SK-N-SH (cell line): Measurements from ENCODE around the gene PLCL2. TPM values are rescaled to one million over a fixed set of nuclear protein-coding genes. Genes with fewer than 3 reads are reported as not detected.

ENCODE experiments used
- CTCF ChIA-PET: fragments of 300-600, 350-600 bp; formaldehyde crosslinking; extraction: SDS; loops from one replicate; lab custom pipeline; 2021; lab: Yijun Ruan, JAX
- POLR2A ChIA-PET: fragments of 350-600 bp; sonication (Branson Sonifier 250); formaldehyde crosslinking; extraction: SDS; loops from one replicate; lab custom pipeline; 2020; ENCODE audit warnings: antibody characterized with exemption, inconsistent platforms; lab: Yijun Ruan, JAX
- DNase-seq: peaks from one replicate; pipeline ENCODE4 v3.0.0; 2012
- H2AFZ ChIP-seq: fragments of 200-600 bp; sonication (generic); 2 replicates; pipeline ENCODE4 v1.8.1; 2016; ENCODE audit warnings: antibody characterized with exemption, mild to moderate bottlenecking, low read depth
- H3F3A ChIP-seq: fragments of 200-600 bp; sonication (generic); replicated peaks from 2 replicates; pipeline ENCODE3; 2016; ENCODE audit warnings: antibody characterized with exemption, mild to moderate bottlenecking; ENCODE audit not compliant: insufficient read depth
- H3K27ac ChIP-seq, 2 experiments: fragments of 200-500 bp in 1 of 2; fragments of 200-600 bp in 1 of 2; sonication (Bioruptor generic) in 1 of 2; sonication (generic), shearing (Covaris generic) in 1 of 2; 2 replicates each; pipeline versions ENCODE4 v1.5.1 to v1.6.1; 2014 to 2016; ENCODE audit warnings: low read depth in 2 of 2, inconsistent platforms in 1 of 2, low read length in 1 of 2, mild to moderate bottlenecking in 1 of 2, mixed read lengths in 1 of 2
- H3K27me3 ChIP-seq: fragments of 200-600 bp; sonication (generic), shearing (Covaris generic); 2 replicates; pipeline ENCODE4 v1.6.1; 2016; ENCODE audit warnings: mixed run types; ENCODE audit not compliant: insufficient read depth
- H3K36me3 ChIP-seq, 2 experiments: fragments of 200-500 bp in 1 of 2; fragments of 200-600 bp in 1 of 2; sonication (Bioruptor generic) in 1 of 2; sonication (generic) in 1 of 2; replicated peaks in 1 of 2; 2 replicates each; pipeline versions ENCODE3 to v1.5.1; 2014 to 2016; ENCODE audit warnings: low read length in 1 of 2, mild to moderate bottlenecking in 1 of 2; ENCODE audit not compliant: insufficient read depth in 2 of 2, control insufficient read depth in 1 of 2
- H3K4me1 ChIP-seq, 2 experiments: fragments of 200-500 bp in 1 of 2; fragments of 200-600 bp in 1 of 2; sonication (Bioruptor generic) in 1 of 2; sonication (generic), shearing (Covaris generic) in 1 of 2; 2 replicates each; pipeline versions ENCODE4 v1.5.1 to v1.6.1; 2014 to 2016; ENCODE audit warnings: low read depth in 1 of 2, low read length in 1 of 2, mixed run types in 1 of 2; ENCODE audit not compliant: insufficient read depth in 2 of 2, control insufficient read depth in 1 of 2
- H3K4me2 ChIP-seq: fragments of 200-600 bp; sonication (generic), shearing (Covaris generic); 2 replicates; pipeline ENCODE4 v1.6.1; 2017; ENCODE audit warnings: mixed run types
- H3K4me3 ChIP-seq, 2 experiments: fragments of 200-500 bp in 1 of 2; fragments of 200-600 bp in 1 of 2; sonication (Bioruptor generic) in 1 of 2; sonication (generic), shearing (Covaris generic) in 1 of 2; 2 replicates each; pipeline versions ENCODE4 v1.5.1 to v1.8.1; 2014 to 2016; ENCODE audit warnings: low read depth in 2 of 2, inconsistent platforms in 1 of 2, low read length in 1 of 2, mild to moderate bottlenecking in 1 of 2, mixed read lengths in 1 of 2, moderate library complexity in 1 of 2
- H3K79me2 ChIP-seq: fragments of 200-600 bp; sonication (generic); 2 replicates; pipeline ENCODE4 v1.8.1; 2017; ENCODE audit warnings: mild to moderate bottlenecking; ENCODE audit not compliant: insufficient read depth
- H3K9ac ChIP-seq: fragments of 200-600 bp; sonication (generic); 2 replicates; pipeline ENCODE4 v1.6.1; 2017; ENCODE audit warnings: mixed run types
- H3K9me2 ChIP-seq: fragments of 200-600 bp; sonication (generic); 2 replicates; pipeline ENCODE4 v1.6.1; 2017; ENCODE audit warnings: mixed run types
- H3K9me3 ChIP-seq: fragments of 200-600 bp; sonication (generic); 2 replicates; pipeline ENCODE4 v1.6.1; 2017; ENCODE audit warnings: mixed run types, mild to moderate bottlenecking, moderate library complexity
- H4K20me1 ChIP-seq: fragments of 200-600 bp; sonication (generic); 2 replicates; pipeline ENCODE4 v1.6.1; 2017; ENCODE audit warnings: mild to moderate bottlenecking, mixed run types; ENCODE audit not compliant: insufficient read depth
- CHD2 ChIP-seq: fragments of 150-350 bp; IDR thresholded peaks from 2 replicates; pipeline ENCODE4 v1.6.1; 2018; ENCODE audit warnings: low read length; ENCODE audit not compliant: partially characterized antibody
- ELF1 ChIP-seq: IDR thresholded peaks from 2 replicates; pipeline ENCODE4 v1.4.0; 2012
- EP300 ChIP-seq, 2 experiments: IDR thresholded peaks; 2 replicates each; pipeline versions ENCODE4 v1.4.0 to v1.6.1; 2012; ENCODE audit warnings: borderline replicate concordance in 1 of 2, low read depth in 1 of 2, low read length in 1 of 2
- EZH2phosphoT487 ChIP-seq: fragments of 200-600 bp; sonication (generic); IDR thresholded peaks from 2 replicates; pipeline ENCODE4 v1.6.1; 2017; ENCODE audit warnings: low read depth, mixed run types, mild to moderate bottlenecking, antibody characterized with exemption, moderate library complexity, borderline replicate concordance
- FOSL2 ChIP-seq: IDR thresholded peaks from 2 replicates; pipeline ENCODE4 v1.4.0; 2012; ENCODE audit warnings: low read depth, mild to moderate bottlenecking, moderate library complexity, borderline replicate concordance
- GABPA ChIP-seq: IDR thresholded peaks from 2 replicates; pipeline ENCODE4 v1.4.0; 2012; ENCODE audit warnings: low read depth, mild to moderate bottlenecking
- RCOR1 ChIP-seq: fragments of 150-350 bp; IDR thresholded peaks from 2 replicates; pipeline ENCODE4 v1.6.1; 2017; ENCODE audit warnings: antibody characterized with exemption, low read length
- SIN3A ChIP-seq: IDR thresholded peaks from 2 replicates; pipeline ENCODE4 v1.6.1; 2012; ENCODE audit warnings: low read depth, mild to moderate bottlenecking, low read length, moderate library complexity, borderline replicate concordance
- TAF1 ChIP-seq: IDR thresholded peaks from 2 replicates; pipeline ENCODE4 v1.6.1; 2012; ENCODE audit warnings: low read depth, mild to moderate bottlenecking, low read length, moderate library complexity, borderline replicate concordance
- YY1 ChIP-seq: IDR thresholded peaks from 2 replicates; pipeline ENCODE4 v1.4.0; 2012; ENCODE audit warnings: low read depth, mild to moderate bottlenecking
- WGBS: methylation state at CpG from one replicate; pipeline ENCODE4 v1.1.6; 2017; ENCODE audit warnings: low lambda C conversion rate; 5-methylcytosine and 5-hydroxymethylcytosine counted together
- polyA plus RNA-seq, 3 experiments: library from polyadenylated mRNA; depleted of rRNA; stranded (reverse); fragments of >200 nt; gene quantifications; 2 replicates each; pipeline ENCODE4 v1.2.3, GENCODE V29; 2012
- TF ChIP-seq, protein P1 (sequence below): IDR thresholded peaks from 2 replicates; pipeline ENCODE4 v1.4.0; 2012; ENCODE audit warnings: low read depth, borderline replicate concordance
- TF ChIP-seq, protein P2 (sequence below): fragments of 200-600 bp; sonication (generic); IDR thresholded peaks from 2 replicates; pipeline ENCODE4 v1.6.1; 2017; ENCODE audit warnings: antibody characterized with exemption, mild to moderate bottlenecking, moderate library complexity
- TF ChIP-seq, protein P3 (sequence below): IDR thresholded peaks from 2 replicates; pipeline ENCODE4 v1.4.0; 2012; ENCODE audit warnings: low read depth
- TF ChIP-seq, protein P4 (sequence below): IDR thresholded peaks from 2 replicates; pipeline ENCODE4 v1.6.1; 2012; ENCODE audit warnings: mild to moderate bottlenecking, low read depth, low read length, moderate library complexity
- TF ChIP-seq, protein P5 (sequence below): IDR thresholded peaks from 2 replicates; pipeline ENCODE4; 2012

The PLCL2 gene
- polyA plus RNA-seq, 1 of the 3 experiments (the other 2 are of a cell fraction) = 0.85 TPM

DNA sequence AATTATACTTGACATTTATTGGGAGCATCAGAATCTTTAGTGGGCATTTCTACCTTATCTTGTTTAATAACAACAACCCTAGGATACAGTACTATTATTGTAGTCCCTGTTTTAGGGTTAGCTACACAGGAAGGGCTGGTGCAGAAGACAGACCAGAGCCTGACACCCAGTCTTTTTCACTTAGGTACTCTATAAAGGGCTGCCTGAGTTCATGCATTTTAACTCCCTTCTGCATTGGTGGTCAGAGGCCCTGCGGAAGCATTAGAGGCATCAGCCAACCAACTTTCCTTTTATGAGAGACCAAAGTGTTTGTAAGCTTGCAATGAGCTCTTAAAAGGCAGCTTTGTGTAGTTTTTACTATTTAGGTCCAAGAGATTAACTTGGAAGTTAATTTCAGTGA, 105.4 kb downstream of the PLCL2 start:
- CTCF ChIA-PET = no interaction called here
- Histone ChIP-seq H3K9ac (no peak overlapping the region), H3K9me2 (no peaks in the 10 kb centered on the region), H4K20me1 (no peaks in the 10 kb centered on the region), H3K9me3 (no peaks in the 10 kb centered on the region), H3K79me2 (no peaks in the 10 kb centered on the region), H3K4me1 (peaks cover 0 to 7% of the 10 kb centered on the region in 2 experiments; a peak in 1 of 4 replicates), H3K4me3 (no peak overlapping the region), H3F3A (no peaks in the 10 kb centered on the region), H3K4me2 (no peak overlapping the region), H3K36me3 (no peaks in the 10 kb centered on the region), H2AFZ (no peak overlapping the region), H3K27ac (no peak overlapping the region), H3K27me3 (no peaks in the 10 kb centered on the region)
- 90% methylated on average over 1 of the region's 1 CpG for whole genome bisulfite sequencing
- POLR2A ChIA-PET = no interaction called here
- DNase-seq = no peak
- TF ChIP-seq, protein P1, sequence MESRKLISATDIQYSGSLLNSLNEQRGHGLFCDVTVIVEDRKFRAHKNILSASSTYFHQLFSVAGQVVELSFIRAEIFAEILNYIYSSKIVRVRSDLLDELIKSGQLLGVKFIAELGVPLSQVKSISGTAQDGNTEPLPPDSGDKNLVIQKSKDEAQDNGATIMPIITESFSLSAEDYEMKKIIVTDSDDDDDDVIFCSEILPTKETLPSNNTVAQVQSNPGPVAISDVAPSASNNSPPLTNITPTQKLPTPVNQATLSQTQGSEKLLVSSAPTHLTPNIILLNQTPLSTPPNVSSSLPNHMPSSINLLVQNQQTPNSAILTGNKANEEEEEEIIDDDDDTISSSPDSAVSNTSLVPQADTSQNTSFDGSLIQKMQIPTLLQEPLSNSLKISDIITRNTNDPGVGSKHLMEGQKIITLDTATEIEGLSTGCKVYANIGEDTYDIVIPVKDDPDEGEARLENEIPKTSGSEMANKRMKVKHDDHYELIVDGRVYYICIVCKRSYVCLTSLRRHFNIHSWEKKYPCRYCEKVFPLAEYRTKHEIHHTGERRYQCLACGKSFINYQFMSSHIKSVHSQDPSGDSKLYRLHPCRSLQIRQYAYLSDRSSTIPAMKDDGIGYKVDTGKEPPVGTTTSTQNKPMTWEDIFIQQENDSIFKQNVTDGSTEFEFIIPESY = no peak
- TF ChIP-seq EP300 (IDR thresholded peaks at IDR 0.05; ENCODE audit: borderline replicate concordance in 1 of 2, low read depth in 1 of 2, low read length in 1 of 2) (no peak), GABPA (no peak), TAF1 (no peak), EZH2phosphoT487 (no peak), SIN3A (no peak), YY1 (no peak)
- TF ChIP-seq, protein P2, sequence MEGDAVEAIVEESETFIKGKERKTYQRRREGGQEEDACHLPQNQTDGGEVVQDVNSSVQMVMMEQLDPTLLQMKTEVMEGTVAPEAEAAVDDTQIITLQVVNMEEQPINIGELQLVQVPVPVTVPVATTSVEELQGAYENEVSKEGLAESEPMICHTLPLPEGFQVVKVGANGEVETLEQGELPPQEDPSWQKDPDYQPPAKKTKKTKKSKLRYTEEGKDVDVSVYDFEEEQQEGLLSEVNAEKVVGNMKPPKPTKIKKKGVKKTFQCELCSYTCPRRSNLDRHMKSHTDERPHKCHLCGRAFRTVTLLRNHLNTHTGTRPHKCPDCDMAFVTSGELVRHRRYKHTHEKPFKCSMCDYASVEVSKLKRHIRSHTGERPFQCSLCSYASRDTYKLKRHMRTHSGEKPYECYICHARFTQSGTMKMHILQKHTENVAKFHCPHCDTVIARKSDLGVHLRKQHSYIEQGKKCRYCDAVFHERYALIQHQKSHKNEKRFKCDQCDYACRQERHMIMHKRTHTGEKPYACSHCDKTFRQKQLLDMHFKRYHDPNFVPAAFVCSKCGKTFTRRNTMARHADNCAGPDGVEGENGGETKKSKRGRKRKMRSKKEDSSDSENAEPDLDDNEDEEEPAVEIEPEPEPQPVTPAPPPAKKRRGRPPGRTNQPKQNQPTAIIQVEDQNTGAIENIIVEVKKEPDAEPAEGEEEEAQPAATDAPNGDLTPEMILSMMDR = no peak

DNA sequence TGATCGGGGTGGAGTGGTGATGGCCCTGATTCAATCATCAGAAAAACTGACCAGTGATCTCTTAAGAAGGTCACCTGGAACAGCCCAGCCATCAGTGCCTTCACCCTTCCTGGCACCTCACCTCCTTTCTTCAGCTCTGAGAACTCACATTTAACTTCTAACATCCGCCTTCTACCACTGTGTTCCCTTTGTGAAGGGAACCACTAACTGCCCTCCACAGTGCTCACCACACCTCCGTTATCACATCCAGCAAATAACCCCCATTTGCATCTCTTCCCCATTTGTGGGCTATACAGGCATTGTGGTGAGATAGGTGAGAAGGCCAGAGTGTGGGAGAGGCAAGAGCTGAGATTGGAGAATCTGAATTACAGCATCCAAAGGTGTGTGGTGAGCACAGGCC, 107.4 kb downstream of the PLCL2 start:
- H3K9ac ChIP-seq = no peak overlapping the region
- no peaks in the 10 kb centered on the region for H3K9me3 ChIP-seq
- peaks cover 0 to 7% of the 10 kb centered on the region in 2 experiments; a peak in 1 of 4 replicates for H3K4me1 ChIP-seq
- H3K4me2 ChIP-seq = no peak overlapping the region
- ChIA-PET CTCF (no interaction called here), POLR2A (no interaction called here)
- H2AFZ ChIP-seq = no peak overlapping the region
- H3K36me3 ChIP-seq = no peaks in the 10 kb centered on the region
- H3K79me2 ChIP-seq = no peaks in the 10 kb centered on the region
- H3K27me3 ChIP-seq = no peaks in the 10 kb centered on the region
- H3K4me3 ChIP-seq = no peak overlapping the region
- H3F3A ChIP-seq = no peaks in the 10 kb centered on the region
- no peaks in the 10 kb centered on the region for H3K9me2 ChIP-seq
- H3K27ac ChIP-seq = no peak overlapping the region
- WGBS = 74% methylated on average over 3 of the region's 3 CpGs
- no peak for DNase-seq
- H4K20me1 ChIP-seq = no peaks in the 10 kb centered on the region
- TF ChIP-seq CHD2 (no peak), SIN3A (no peak), ELF1 (no peak), TAF1 (no peak), FOSL2 (no peak), YY1 (no peak), EZH2phosphoT487 (no peak), RCOR1 (no peak)
- TF ChIP-seq, protein P3, sequence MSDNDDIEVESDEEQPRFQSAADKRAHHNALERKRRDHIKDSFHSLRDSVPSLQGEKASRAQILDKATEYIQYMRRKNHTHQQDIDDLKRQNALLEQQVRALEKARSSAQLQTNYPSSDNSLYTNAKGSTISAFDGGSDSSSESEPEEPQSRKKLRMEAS = no peak
- TF ChIP-seq, protein P4, sequence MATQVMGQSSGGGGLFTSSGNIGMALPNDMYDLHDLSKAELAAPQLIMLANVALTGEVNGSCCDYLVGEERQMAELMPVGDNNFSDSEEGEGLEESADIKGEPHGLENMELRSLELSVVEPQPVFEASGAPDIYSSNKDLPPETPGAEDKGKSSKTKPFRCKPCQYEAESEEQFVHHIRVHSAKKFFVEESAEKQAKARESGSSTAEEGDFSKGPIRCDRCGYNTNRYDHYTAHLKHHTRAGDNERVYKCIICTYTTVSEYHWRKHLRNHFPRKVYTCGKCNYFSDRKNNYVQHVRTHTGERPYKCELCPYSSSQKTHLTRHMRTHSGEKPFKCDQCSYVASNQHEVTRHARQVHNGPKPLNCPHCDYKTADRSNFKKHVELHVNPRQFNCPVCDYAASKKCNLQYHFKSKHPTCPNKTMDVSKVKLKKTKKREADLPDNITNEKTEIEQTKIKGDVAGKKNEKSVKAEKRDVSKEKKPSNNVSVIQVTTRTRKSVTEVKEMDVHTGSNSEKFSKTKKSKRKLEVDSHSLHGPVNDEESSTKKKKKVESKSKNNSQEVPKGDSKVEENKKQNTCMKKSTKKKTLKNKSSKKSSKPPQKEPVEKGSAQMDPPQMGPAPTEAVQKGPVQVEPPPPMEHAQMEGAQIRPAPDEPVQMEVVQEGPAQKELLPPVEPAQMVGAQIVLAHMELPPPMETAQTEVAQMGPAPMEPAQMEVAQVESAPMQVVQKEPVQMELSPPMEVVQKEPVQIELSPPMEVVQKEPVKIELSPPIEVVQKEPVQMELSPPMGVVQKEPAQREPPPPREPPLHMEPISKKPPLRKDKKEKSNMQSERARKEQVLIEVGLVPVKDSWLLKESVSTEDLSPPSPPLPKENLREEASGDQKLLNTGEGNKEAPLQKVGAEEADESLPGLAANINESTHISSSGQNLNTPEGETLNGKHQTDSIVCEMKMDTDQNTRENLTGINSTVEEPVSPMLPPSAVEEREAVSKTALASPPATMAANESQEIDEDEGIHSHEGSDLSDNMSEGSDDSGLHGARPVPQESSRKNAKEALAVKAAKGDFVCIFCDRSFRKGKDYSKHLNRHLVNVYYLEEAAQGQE = no peak
- TF ChIP-seq, protein P5, sequence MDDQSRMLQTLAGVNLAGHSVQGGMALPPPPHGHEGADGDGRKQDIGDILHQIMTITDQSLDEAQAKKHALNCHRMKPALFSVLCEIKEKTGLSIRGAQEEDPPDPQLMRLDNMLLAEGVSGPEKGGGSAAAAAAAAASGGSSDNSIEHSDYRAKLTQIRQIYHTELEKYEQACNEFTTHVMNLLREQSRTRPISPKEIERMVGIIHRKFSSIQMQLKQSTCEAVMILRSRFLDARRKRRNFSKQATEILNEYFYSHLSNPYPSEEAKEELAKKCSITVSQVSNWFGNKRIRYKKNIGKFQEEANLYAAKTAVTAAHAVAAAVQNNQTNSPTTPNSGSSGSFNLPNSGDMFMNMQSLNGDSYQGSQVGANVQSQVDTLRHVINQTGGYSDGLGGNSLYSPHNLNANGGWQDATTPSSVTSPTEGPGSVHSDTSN = no peak
- TF ChIP-seq, protein P1 = no peak
